Ishikawa (cell line): ENCODE measurements around the gene YPEL3.

ENCODE experiments used
- TAF1 ChIP-seq: IDR thresholded peaks from 2 replicates; pipeline ENCODE4 v1.6.1; 2012; ENCODE audit warnings: low read depth, mild to moderate bottlenecking
- TCF12 ChIP-seq: IDR thresholded peaks from 2 replicates; pipeline ENCODE4 v1.6.1; 2012; ENCODE audit warnings: low read depth

GRCh38 chr16:30063278-30063892 lies 32.6 kb downstream of the YPEL3 start:
- TF ChIP-seq TCF12 (no peak), TAF1 (no peak)
